OCI-LY7 (cell line): ENCODE measurements around the gene FAM171A2. TPM values are rescaled to one million over a fixed set of nuclear protein-coding genes. Genes with fewer than 3 reads are reported as not detected.

Experiments used
- BruUV-seq: library from RNA; stranded (reverse); fragments of 400-500 nt; replicated peaks from 2 replicates; lab custom pipeline; 2021; lab: Mats Ljungman, UMichigan
- CTCF ChIA-PET: fragments of 300-600 bp; sonication (Branson Sonifier 250); formaldehyde crosslinking; loops from one replicate; lab custom pipeline; 2022; ENCODE audit warnings: antibody characterized with exemption; ENCODE audit not compliant: unreplicated experiment; lab: Charles Lee
- POLR2A ChIA-PET: fragments of 300-600 bp; sonication (Branson Sonifier 250); formaldehyde crosslinking; loops from one replicate; lab custom pipeline; 2022; ENCODE audit warnings: antibody characterized with exemption; lab: Charles Lee
- DNase-seq: peaks from one replicate; pipeline ENCODE4 v3.0.0-alpha.2; 2015; ENCODE audit warnings: low spot score
- H2AFZ ChIP-seq: fragments of 200-600 bp; sonication (generic), shearing (Covaris generic); 2 replicates; pipeline ENCODE4 v1.6.1; 2014; ENCODE audit warnings: mild to moderate bottlenecking, antibody characterized with exemption, low read length, moderate library complexity
- H3K27ac ChIP-seq: fragments of 200-600 bp; sonication (generic); 2 replicates; pipeline ENCODE4 v1.5.1; 2014; ENCODE audit warnings: mixed run types, low read depth, mild to moderate bottlenecking, moderate library complexity, low read length, inconsistent platforms; ENCODE audit not compliant: poor library complexity, severe bottlenecking
- H3K36me3 ChIP-seq: fragments of 200-600 bp; sonication (generic); 2 replicates; pipeline ENCODE4 v1.6.1; 2014; ENCODE audit warnings: mild to moderate bottlenecking, antibody characterized with exemption, low read length, moderate library complexity, mixed read lengths; ENCODE audit not compliant: insufficient read depth
- H3K4me1 ChIP-seq: fragments of 200-600 bp; sonication (generic); 2 replicates; pipeline ENCODE4 v1.5.1; 2014; ENCODE audit warnings: mild to moderate bottlenecking, low read length; ENCODE audit not compliant: insufficient read depth, poor library complexity, severe bottlenecking
- H3K4me2 ChIP-seq: fragments of 200-600 bp; sonication (generic); 2 replicates; pipeline ENCODE4 v1.6.1; 2014; ENCODE audit warnings: mild to moderate bottlenecking, low read length
- H3K4me3 ChIP-seq: fragments of 200-600 bp; sonication (generic); 2 replicates; pipeline ENCODE4 v1.5.1; 2014; ENCODE audit warnings: mild to moderate bottlenecking, low read depth, low read length; ENCODE audit not compliant: poor library complexity, severe bottlenecking
- H3K79me2 ChIP-seq: fragments of 200-600 bp; sonication (generic); 2 replicates; pipeline ENCODE4 v1.6.1; 2016; ENCODE audit warnings: low read depth, mild to moderate bottlenecking, low read length, moderate library complexity, mixed read lengths; ENCODE audit not compliant: insufficient read depth
- H3K9me2 ChIP-seq: fragments of 200-600 bp; sonication (generic); 2 replicates; pipeline ENCODE4 v1.6.1; 2016; ENCODE audit warnings: mild to moderate bottlenecking, low read length, mixed read lengths; ENCODE audit not compliant: insufficient read depth
- H3K9me3 ChIP-seq: fragments of 200-600 bp; sonication (generic); 2 replicates; pipeline ENCODE4 v1.6.1; 2014; ENCODE audit warnings: mild to moderate bottlenecking, mixed run types, low read length, mixed read lengths
- H4K20me1 ChIP-seq: fragments of 200-600 bp; sonication (generic); 2 replicates; pipeline ENCODE4 v1.6.1; 2014; ENCODE audit warnings: mild to moderate bottlenecking, antibody characterized with exemption, low read length, moderate library complexity, mixed read lengths; ENCODE audit not compliant: insufficient read depth
- EZH2phosphoT487 ChIP-seq: fragments of 200-600 bp; sonication (generic); IDR thresholded peaks from 2 replicates; pipeline ENCODE4 v1.6.1; 2018; ENCODE audit warnings: low read depth, borderline replicate concordance, mild to moderate bottlenecking, mixed run types, antibody characterized with exemption, low read length, moderate library complexity, mixed read lengths
- intact Hi-C: fragments of 100-400 bp; cut with micrococcal nuclease; formaldehyde crosslinking; loops from one replicate; pipeline ENCODE4 v1.10.0; 2022; ENCODE audit not compliant: unreplicated experiment
- total RNA-seq, 2 experiments: library from RNA; depleted of rRNA in 1 of 2; stranded (reverse); fragments of >200 nt in 1 of 2; shearing (Covaris generic) in 1 of 2; gene quantifications; 2 replicates each; pipeline ENCODE4 v1.2.3, GENCODE V29; 2014 to 2022
- TF ChIP-seq, protein P1 (sequence below): fragments of 200-600 bp; sonication (generic); conservative IDR thresholded peaks from 2 replicates; pipeline ENCODE4 v1.5.1; 2014; ENCODE audit warnings: mild to moderate bottlenecking, antibody characterized with exemption, low read length, moderate library complexity, mixed read lengths

The FAM171A2 gene
- total RNA-seq, 2 experiments from 2014 or later: 3.4 to 4.6 TPM

DNA sequence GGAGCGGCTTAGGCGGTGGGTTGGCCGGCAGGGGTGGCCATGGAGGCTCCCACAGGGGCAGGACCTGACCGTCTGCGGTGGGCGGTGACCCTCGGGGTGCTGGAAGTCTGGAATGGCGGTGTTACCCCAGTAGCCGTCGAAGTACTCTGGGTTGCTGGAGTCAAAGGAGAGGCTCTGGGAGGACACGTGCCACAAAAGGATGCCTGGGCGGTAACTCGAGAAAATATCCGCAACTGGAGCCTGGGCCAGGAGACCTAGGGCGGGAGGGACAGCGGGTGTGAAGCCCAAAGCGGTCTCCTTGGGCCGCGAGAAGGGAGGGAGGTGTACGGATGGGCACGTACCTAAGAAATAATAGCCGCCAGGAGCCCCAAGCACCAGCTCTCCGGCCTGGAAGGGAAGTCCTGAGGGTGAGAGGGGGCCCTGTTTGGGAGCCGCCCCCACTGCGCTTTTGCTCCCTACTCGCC, 21.2 kb upstream of the FAM171A2 start:
- H3K27ac ChIP-seq: no peak overlapping the region
- peak overlapping the region; percentile 62 for H3K4me3 ChIP-seq
- intact Hi-C loops: no loop called here
- no peaks in the 10 kb centered on the region for H3K79me2 ChIP-seq
- H3K4me1 ChIP-seq: peaks cover 7% of the 10 kb centered on the region
- ChIA-PET POLR2A (no interaction called here), CTCF (no interaction called here)
- no peaks in the 10 kb centered on the region for H3K36me3 ChIP-seq
- H3K9me3 ChIP-seq: no peaks in the 10 kb centered on the region
- no TSS peak for BruUV-seq
- DNase-seq: no peak
- no peak for TF ChIP-seq EZH2phosphoT487
- TF ChIP-seq, protein P1, sequence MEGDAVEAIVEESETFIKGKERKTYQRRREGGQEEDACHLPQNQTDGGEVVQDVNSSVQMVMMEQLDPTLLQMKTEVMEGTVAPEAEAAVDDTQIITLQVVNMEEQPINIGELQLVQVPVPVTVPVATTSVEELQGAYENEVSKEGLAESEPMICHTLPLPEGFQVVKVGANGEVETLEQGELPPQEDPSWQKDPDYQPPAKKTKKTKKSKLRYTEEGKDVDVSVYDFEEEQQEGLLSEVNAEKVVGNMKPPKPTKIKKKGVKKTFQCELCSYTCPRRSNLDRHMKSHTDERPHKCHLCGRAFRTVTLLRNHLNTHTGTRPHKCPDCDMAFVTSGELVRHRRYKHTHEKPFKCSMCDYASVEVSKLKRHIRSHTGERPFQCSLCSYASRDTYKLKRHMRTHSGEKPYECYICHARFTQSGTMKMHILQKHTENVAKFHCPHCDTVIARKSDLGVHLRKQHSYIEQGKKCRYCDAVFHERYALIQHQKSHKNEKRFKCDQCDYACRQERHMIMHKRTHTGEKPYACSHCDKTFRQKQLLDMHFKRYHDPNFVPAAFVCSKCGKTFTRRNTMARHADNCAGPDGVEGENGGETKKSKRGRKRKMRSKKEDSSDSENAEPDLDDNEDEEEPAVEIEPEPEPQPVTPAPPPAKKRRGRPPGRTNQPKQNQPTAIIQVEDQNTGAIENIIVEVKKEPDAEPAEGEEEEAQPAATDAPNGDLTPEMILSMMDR: no peak
- peak overlapping the region; percentile 68 for H3K4me2 ChIP-seq
- H3K9me2 ChIP-seq: no peaks in the 10 kb centered on the region
- peak overlapping the region; percentile 51; the same call in 1 of the 2 replicates for H2AFZ ChIP-seq
- no peaks in the 10 kb centered on the region for H4K20me1 ChIP-seq

DNA sequence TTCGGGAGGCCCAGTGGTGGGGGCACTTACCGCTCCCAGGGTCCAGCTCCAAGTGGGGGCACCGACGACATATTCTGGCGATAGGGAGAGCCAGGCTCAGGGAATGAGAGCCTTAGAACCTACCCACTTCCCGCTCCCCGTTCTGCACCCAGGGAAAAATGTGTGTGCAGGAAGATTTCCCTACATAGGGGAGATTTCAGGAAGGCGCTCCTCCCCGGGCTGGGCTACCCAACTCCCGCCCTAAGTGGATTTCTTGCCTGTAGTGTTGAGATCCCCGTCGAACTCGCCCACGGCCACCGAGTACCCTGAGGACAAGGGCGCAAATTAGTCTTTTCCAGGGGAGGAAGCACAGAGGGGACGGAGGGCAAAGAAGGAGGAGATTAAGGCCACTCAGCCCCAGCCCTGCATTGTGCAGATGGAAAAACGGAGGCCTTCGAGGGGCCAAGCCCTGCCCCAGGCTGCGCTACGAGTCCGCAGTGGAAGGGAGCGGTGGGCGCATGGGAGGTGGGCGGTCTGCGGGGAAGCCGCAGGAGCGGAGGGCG, 20.7 kb upstream of the FAM171A2 start:
- intact Hi-C loops: no loop called here
- no peaks in the 10 kb centered on the region for H3K9me3 ChIP-seq
- TF ChIP-seq EZH2phosphoT487: no peak
- TF ChIP-seq, protein P1: no peak
- no peak overlapping the region for H3K27ac ChIP-seq
- CTCF ChIA-PET: no interaction called here
- H3K4me3 ChIP-seq: no peak overlapping the region
- POLR2A ChIA-PET: no interaction called here
- H4K20me1 ChIP-seq: no peaks in the 10 kb centered on the region
- no TSS peak for BruUV-seq
- H3K4me2 ChIP-seq: no peak overlapping the region
- H3K36me3 ChIP-seq: no peaks in the 10 kb centered on the region
- H3K79me2 ChIP-seq: no peaks in the 10 kb centered on the region
- no peak for DNase-seq
- no peaks in the 10 kb centered on the region for H3K9me2 ChIP-seq
- no peak overlapping the region for H2AFZ ChIP-seq
- H3K4me1 ChIP-seq: peaks cover 7% of the 10 kb centered on the region

DNA sequence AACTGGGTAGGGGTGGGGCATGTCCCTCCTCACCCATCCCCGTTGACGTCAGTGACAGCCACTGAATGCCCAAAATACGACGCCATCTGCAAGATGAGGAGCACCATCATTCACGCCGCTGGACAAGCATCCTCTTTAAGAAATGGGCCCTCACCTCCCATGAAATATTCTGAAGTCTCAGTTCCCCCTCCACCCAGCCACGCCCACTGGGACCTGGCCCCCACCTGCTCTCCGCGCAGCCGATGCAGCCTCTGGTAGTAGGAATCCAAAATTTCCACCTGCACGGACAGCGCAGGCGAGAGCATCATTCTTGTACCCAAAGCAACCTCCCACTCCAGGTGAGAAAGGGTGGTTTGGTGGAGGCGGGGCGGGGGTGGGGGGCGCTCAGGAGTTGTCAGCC, 20.2 kb upstream of the FAM171A2 start:
- DNase-seq: no peak
- TF ChIP-seq, protein P1: no peak
- no peak for TF ChIP-seq EZH2phosphoT487
- H3K79me2 ChIP-seq: no peaks in the 10 kb centered on the region
- H4K20me1 ChIP-seq: no peaks in the 10 kb centered on the region
- no peak overlapping the region for H3K4me3 ChIP-seq
- no peaks in the 10 kb centered on the region for H3K9me2 ChIP-seq
- no peaks in the 10 kb centered on the region for H3K36me3 ChIP-seq
- ChIA-PET POLR2A (no interaction called here), CTCF (no interaction called here)
- no TSS peak for BruUV-seq
- H3K4me1 ChIP-seq: peaks cover 7% of the 10 kb centered on the region
- intact Hi-C loops: no loop called here
- no peak overlapping the region for H3K27ac ChIP-seq
- no peak overlapping the region for H3K4me2 ChIP-seq
- H3K9me3 ChIP-seq: no peaks in the 10 kb centered on the region
- no peak overlapping the region for H2AFZ ChIP-seq
